WI38 (cell line): ENCODE results near the gene DHRSX.

Experiments used
- H3K4me3 ChIP-seq: 2 replicates; pipeline ENCODE4 v1.5.1; 2011; ENCODE audit warnings: low read depth, mild to moderate bottlenecking, control low read depth, low read length
- TF ChIP-seq, protein P1 (sequence below): IDR thresholded peaks from 2 replicates; pipeline ENCODE4 v1.5.1; 2012; ENCODE audit warnings: low read depth, mild to moderate bottlenecking, control low read depth, low read length

Gene DHRSX

DNA sequence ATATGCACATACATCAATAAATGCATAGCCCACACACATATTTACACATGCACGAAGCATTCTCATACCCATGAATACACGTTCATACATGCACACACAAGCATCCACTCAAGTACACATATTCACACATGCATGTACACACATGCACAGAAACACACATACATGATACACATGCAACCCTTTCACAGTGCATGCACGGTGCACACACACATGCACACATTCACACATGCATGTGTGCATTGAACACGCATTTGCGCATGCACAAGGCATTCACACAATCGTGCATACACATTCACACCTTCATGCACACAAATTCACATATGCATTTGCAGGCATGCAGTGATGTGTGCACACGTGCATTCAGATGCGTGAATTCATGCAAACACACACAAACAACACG, 324.5 kb downstream of the DHRSX start:
- TF ChIP-seq, protein P1, sequence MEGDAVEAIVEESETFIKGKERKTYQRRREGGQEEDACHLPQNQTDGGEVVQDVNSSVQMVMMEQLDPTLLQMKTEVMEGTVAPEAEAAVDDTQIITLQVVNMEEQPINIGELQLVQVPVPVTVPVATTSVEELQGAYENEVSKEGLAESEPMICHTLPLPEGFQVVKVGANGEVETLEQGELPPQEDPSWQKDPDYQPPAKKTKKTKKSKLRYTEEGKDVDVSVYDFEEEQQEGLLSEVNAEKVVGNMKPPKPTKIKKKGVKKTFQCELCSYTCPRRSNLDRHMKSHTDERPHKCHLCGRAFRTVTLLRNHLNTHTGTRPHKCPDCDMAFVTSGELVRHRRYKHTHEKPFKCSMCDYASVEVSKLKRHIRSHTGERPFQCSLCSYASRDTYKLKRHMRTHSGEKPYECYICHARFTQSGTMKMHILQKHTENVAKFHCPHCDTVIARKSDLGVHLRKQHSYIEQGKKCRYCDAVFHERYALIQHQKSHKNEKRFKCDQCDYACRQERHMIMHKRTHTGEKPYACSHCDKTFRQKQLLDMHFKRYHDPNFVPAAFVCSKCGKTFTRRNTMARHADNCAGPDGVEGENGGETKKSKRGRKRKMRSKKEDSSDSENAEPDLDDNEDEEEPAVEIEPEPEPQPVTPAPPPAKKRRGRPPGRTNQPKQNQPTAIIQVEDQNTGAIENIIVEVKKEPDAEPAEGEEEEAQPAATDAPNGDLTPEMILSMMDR = no peak
- no peak overlapping the region for H3K4me3 ChIP-seq

GRCh38 chrX:2172359-2172758, 328.4 kb downstream of the DHRSX start:
- TF ChIP-seq, protein P1 = no peak
- no peak overlapping the region for H3K4me3 ChIP-seq
